ENCODE measurements around the gene MAFG.

MAFG gene

DNA sequence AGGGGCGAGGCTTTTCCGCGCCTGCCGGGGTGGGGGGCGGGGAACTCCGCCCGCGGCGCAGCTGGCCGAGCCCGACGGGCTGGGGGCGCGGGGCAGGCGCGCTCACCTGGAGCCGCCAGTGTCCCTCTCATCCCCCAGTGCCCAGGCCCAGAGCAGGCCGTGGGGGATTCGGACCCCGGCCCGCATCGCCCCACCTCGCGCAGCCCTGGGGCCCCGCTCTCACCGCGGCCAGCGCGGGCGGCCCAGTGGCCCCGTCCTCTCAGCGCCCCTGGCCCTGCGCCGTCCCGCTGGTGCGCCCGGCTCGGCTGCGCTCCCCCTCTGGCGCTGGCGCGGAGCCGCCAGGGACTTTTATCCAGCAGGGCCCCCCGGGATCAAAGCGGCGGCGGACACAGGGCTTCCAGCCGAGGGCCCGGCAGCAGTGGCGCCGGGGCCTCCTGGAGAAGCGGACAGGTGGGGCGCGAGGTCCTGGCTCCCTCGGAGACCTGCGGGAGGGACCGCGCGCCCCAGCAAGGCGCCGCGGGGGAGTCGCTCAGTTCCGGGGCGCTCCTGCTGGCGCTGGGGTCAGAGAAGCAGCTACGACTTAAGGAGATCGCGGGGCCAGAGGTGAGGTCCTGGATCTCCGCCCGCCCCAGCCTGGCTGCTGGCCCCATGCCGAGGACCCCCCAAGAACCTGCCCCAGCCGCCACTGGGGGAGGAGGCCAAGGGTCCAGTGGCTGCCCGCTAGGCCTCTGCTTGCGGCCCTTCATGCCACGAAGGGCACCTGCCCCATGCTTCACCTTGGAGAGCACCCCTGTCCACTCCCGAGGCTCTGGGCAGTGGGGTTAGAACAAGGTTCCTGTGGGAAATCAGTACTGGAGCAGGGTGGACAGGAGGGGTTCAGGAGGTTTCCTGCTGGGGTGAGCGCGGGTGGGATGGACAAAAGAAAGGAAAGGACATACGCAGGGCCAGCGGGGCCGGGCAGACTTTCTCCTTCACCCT lies 34.3 kb upstream of the MAFG start:
- FAIRE-seq (no peak), DNase-seq (ENCODE audit: insufficient read length, low spot score) (no peak)
- no peak for TF ChIP-seq POLR2A (IDR thresholded peaks at IDR 0.05; ENCODE audit: low read depth, low read length)

DNA sequence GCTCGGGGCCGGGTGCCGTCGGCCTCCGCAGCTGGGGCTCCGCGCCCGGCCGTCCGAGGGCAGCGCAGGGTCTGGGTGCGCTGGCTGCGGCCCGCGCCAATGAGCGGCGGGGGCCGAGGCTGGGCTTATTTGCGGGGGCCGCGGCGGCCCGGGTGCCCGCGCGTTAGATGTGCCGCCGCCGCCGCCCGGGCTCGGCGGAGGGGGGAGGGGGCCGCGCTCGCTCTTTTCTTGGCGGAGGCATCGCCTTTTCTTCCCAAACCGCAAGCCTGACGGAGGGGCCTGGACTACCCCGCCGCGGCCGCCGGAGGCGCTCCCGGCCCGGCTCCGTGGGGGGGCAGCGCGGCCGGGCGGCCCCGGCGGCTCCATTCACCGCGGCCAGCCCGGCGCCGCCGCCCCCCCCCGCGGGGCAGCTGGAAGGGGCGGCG lies 33.6 kb upstream of the MAFG start, which contains the start of gene NOTUM:
Gene NOTUM (minus strand): TSS at position 101 of the 425 bp plus-strand sequence. CDS start 278 bp downstream, outside the sequence.
- no peak for FAIRE-seq
- no peak for TF ChIP-seq POLR2A (IDR thresholded peaks at IDR 0.05; ENCODE audit: low read depth, low read length)
- DNase-seq (ENCODE audit: insufficient read length, low spot score), result peak; percentile 70

DNA sequence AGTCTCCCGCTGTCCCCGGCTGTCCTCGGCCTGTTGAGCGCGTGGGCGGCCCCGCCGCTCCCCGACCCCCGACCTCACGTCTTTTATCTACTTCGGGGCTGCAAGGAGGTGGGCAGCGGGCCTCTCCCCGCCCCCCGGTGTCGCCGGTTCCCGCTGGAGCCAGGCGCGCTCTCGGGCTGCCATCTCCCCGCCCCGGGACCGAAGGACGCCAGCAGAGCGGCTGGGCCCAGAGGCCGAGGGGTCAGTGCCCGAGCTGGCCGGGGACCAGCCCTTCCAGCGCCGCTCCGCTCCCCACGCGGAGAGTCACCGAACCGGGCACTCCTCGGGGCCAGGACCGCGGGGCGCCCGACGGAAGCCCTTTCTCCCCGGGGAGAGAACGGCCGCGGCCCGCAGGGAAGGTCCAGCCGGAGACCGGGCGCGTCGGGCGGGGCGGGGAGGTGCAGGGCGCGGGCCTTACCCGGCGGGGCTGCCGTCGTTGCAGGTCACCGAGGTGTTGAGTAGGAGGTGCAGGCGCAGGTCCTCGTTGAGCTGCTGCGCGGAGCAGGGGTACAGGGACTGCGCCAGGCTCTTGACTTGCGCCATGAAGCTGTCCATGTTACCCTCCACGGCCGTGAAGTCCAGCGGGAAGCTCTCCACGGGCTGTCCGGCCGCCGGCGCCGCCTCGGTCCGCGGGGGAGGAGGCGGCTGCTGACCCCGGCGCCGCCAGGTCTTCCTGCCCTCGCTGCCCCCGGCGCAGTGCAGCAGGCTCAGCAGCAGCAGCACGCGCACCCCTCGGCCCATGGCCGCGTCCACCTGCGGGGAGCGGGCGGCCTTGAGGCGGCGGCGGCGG lies 32.8 kb upstream of the MAFG start:
- FAIRE-seq, result no peak
- TF ChIP-seq POLR2A (IDR thresholded peaks at IDR 0.05; ENCODE audit: low read depth, low read length), result no peak

DNA sequence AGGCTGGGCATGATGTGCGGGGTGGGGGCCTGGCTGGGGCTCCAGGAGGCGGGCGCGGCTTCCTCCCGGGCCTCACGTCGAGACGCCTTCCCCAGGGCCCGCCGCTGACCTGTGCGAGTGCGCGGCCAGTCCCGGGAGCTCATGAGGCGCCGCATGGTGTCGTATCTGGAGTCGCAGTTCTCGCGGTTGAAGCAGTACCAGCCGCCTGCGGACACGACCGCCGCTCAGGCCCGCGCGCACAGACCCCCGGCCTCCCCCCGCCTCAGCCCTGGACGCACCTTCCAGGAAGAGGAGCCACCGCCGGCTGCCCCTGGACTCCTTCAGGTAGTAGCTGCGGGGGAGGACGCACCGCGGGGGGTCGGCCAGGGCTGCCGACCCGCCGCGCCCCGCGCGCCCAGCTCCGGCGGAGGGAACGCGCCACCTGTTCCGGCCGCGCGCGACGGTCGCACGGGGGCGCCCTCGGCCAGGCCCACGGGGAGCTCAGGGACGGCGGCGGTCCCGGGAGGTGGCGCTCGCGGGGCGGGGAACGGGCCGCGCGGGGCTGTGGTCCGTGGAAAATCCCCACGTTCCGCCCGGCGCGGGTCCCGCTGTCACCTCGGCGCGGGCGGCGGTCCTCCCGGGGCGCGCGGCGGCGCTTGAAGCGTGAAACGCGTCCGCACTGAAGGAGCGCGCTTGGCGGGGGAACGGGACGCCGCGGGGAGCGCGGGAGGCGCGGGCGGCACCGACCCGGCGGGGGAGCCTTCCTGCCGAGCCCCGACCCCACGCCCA lies 32.0 kb upstream of the MAFG start:
- TF ChIP-seq POLR2A (IDR thresholded peaks at IDR 0.05; ENCODE audit: low read depth, low read length), result no peak
- DNase-seq (ENCODE audit: insufficient read length, low spot score) (peak; percentile 66), FAIRE-seq (no peak)

More for the DNA sequence above, 32.8 kb upstream of the MAFG start:
- DNase-seq (ENCODE audit: insufficient read length, low spot score), result no peak

DNA sequence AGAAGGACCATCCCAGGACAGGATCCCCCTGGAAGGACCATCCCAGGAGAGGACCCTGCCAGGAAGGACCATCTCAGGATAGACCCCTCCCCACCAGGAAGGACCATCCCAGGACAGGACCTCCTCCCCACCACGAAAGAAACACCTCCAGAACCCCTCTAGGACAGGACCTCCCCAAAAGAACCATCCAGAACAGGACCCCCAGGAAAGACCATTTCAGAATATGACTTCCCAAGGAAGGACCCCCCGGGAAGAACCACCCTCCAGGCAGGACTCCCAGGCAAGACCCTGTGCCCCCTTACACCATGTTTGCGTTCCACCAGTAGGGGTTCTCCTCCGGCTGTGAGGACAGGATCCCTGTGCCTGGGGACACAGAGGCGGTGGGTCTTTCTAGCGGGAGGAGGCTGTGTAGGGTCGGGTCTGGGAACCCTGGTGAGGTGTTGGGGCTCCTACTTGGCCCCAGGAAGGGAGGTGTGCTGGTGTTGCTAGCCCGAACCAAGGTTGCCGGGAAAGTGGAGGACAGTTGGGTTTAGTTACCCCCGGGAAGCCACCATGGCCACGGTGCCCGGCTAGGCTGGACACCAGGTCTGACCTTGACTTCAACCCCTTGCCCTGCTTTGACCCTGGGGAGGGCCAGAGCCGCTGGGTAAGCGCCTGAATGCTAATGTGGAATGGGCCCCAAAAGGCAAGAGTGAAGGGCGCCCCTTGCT lies 31.3 kb upstream of the MAFG start:
- DNase-seq (ENCODE audit: insufficient read length, low spot score) (no peak), FAIRE-seq (no peak)

DNA sequence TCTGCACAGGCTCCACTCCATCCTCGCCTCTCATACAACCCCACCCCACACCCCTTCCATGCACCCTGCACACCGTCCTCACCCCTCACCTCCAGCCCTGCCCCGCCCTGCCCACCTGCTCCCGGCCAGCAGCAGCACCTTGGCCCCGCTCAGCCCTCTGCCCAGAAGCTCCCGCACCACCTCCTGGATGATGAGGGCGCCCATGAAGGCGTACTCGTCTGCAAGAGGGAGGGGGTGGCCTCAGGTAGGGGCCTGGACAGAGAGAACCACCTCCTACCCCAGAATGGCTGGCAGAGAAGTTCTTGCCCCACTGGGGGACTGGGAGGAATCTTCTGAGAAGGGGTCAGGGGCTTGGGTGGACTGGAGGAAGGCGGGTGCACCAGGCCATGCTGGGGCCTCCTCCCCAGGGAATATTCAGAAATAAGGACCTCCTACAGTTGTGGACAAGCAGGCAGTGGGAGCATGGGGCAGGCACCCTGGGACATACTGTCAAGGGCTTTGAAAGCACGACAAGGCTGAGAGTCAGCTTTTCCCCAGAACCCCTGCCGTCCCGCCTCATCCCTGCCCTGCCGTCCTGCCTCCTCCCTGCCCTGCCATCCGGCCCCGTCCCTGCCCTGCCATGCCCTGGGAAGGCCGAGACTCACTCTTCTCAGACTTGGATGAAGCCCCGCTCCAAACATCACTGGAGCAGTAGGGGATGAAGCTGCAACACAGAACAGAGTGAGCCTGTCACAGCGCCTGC lies 30.3 kb upstream of the MAFG start:
- TF ChIP-seq POLR2A (IDR thresholded peaks at IDR 0.05; ENCODE audit: low read depth, low read length), result no peak
- DNase-seq (ENCODE audit: insufficient read length, low spot score) (no peak), FAIRE-seq (no peak)

More for the DNA sequence above, 31.3 kb upstream of the MAFG start:
- no peak for TF ChIP-seq POLR2A (IDR thresholded peaks at IDR 0.05; ENCODE audit: low read depth, low read length)

DNA sequence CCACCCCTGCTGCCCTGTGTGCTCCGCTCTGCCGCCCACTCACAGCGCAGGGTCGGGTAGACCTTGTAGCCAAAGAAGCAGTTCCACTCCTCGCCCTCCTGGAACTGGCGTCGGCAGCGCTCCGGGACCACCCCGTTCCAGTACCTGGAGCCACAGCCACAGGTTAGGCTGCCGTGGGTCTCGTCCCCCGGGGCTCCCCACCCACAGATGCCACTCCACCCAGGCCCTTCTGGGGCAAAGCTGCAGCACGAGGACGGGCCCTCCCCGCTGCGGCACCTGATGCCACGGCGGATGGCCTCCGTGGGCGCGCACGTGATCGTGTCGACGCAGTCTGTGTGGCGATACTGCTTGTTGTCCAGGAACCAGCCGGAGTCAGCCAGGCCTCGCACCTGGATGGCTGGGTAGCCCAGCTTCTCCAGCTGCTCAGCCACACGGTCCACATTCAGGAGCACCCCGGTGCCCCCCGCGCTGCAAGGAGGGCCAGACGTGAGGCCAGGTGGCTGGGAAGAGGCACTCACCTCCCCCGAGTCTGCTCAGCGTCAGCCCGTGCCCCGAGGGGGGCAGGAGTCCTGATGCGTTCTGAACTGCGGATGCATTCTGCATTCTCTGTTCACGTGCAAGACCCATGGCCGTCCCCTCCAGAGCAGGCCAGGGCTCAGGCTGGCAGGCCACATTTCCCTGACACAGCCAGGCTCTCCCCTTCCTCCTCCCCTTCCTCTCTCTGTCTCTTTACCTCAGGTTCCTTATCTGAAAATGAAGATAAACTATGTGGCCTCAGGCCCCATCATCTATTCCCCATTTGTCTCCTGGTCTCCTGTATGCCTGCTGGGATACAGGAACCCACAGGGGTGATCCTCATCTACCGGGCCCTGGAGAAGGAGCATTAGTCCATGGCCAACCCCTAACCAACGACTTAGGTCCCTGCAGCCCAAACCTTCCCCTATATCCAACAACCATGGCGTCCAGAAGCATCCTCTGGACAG lies 29.4 kb upstream of the MAFG start:
- FAIRE-seq (no peak), DNase-seq (ENCODE audit: insufficient read length, low spot score) (no peak)
- no peak for TF ChIP-seq POLR2A (IDR thresholded peaks at IDR 0.05; ENCODE audit: low read depth, low read length)

DNA sequence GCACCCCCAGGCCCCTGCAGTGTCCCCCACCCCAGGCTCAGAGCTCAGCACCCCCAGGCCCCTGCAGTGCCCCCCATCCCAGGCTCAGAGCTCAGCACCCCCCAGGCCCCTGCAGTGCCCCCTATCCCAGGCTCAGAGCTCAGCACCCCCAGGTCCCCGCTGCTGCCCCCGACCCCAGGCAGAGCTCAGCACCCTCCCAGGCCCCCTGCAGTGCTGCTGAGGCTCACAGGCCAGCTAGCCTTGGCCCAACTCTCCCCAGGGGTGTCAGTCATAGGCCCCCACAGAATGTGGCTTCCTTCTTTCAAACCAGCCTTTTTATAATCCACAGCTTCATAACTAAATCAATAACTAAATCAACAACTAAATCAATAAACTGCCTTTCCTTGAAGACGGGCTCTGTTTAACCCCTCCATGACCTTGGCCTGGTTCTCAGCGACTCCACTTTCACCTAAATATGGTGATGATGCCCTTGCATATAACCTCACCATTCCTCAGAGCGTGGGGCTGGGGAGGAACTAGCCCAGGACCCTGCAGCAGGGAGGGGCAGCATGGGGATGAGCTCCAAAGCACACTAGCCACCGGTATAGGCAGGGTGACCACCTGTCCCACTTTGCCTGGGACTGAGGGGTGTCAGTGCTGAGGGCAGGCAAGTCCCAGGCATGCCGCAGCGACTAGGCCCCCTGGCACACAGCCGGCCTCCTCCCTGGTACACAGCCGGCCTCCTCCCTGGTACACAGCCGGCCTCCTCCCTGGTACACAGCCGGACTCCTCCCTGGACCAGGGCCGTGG lies 28.4 kb upstream of the MAFG start:
- no peak for FAIRE-seq
- no peak for TF ChIP-seq POLR2A (IDR thresholded peaks at IDR 0.05; ENCODE audit: low read depth, low read length)

DNA sequence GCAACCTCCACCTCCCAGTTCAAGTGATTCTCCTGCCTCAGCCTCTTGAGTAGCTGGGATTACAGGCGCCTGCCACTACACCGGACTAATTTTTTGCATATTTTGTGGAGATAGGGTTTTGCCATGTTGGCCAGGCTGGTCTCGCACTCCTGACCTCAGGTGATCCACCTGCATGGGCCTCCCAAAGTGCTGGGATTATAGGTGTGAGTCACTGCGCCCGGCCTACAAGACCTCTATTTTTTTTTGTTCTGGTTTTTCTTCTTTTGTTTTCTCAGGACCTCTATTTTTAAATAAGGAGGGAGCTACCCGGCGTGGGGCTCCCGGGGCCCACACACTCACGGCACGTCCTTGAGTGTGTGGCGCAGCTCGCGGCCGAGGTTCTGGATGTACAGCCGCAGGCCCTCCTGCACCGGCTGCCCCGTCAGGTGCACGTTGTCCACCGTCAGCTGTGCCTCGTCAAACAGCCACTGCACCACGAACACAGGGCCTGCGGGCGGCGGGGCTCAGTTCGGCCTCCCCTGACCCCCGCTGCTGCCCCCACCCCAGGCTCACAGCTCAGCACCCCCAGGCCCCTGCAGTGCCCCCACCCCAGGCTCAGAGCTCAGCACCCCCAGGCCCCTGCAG lies 27.6 kb upstream of the MAFG start:
- DNase-seq (ENCODE audit: insufficient read length, low spot score) (no peak), FAIRE-seq (no peak)
- no peak for TF ChIP-seq POLR2A (IDR thresholded peaks at IDR 0.05; ENCODE audit: low read depth, low read length)

More for the DNA sequence above, 28.4 kb upstream of the MAFG start:
- DNase-seq (ENCODE audit: insufficient read length, low spot score), result no peak
